GM12878 (cell line): ENCODE results near the gene USP38. TPM values are rescaled to one million over a fixed set of nuclear protein-coding genes. Genes with fewer than 3 reads are reported as not detected.

Experiments
- ATAC-seq: fragments of 200-7000 bp; cut with Tn5 transposase; 3 replicates; pipeline ENCODE4 v1.9.1; 2020; ENCODE audit warnings: mild to moderate bottlenecking, moderate library complexity
- BruUV-seq: library from RNA; stranded (reverse); fragments of 400-500 nt; replicated peaks from 2 replicates; lab custom pipeline; 2021; lab: Mats Ljungman, UMichigan
- CTCF ChIA-PET: fragments of 300-600 bp; sonication (Branson Sonifier 250); formaldehyde crosslinking; extraction: SDS; loops from one replicate; lab custom pipeline; 2021; ENCODE audit warnings: inconsistent platforms; lab: Yijun Ruan, JAX
- POLR2A ChIA-PET: fragments of 350-600 bp; formaldehyde crosslinking; extraction: SDS; loops from one replicate; lab custom pipeline; 2021; ENCODE audit warnings: inconsistent platforms; lab: Charles Lee
- RAD21 ChIA-PET: fragments of 300-600 bp; sonication (Branson Sonifier 250); formaldehyde crosslinking; loops from one replicate; lab custom pipeline; 2023; ENCODE audit warnings: antibody characterized with exemption; ENCODE audit not compliant: unreplicated experiment; lab: Charles Lee
- SMC1A ChIA-PET: fragments of 300-600 bp; sonication (Branson Sonifier 250); formaldehyde crosslinking; loops from one replicate; lab custom pipeline; 2023; ENCODE audit not compliant: unreplicated experiment, uncharacterized antibody; lab: Charles Lee
- DNase-seq: peaks from one replicate; pipeline ENCODE4 v3.0.0-alpha.2; 2011; ENCODE audit warnings: low read depth, low spot score
- FAIRE-seq: peaks from 3 replicates; lab custom pipeline; 2011; peaks lifted over from hg19 to GRCh38; lab: Jason Lieb, UNC
- H2AFZ ChIP-seq: 2 replicates; pipeline ENCODE4 v1.6.0; 2011; ENCODE audit warnings: low read depth, low read length, control low read depth; ENCODE audit not compliant: control insufficient read depth
- H3K27ac ChIP-seq: 2 replicates; pipeline ENCODE4 v1.5.1; 2011; ENCODE audit warnings: control low read depth; ENCODE audit not compliant: control insufficient read depth, insufficient read depth
- H3K27me3 ChIP-seq, 2 experiments: replicated peaks in 1 of 2; 2 replicates each; pipeline versions ENCODE4 v1.6.0 to v1.6.1; 2011; ENCODE audit warnings: low read length in 1 of 2; ENCODE audit not compliant: control insufficient read depth in 2 of 2, insufficient read depth in 2 of 2
- H3K36me3 ChIP-seq, 2 experiments: 2 replicates each; pipeline ENCODE4 v1.5.1; 2011; ENCODE audit warnings: low read length in 1 of 2; ENCODE audit not compliant: control insufficient read depth in 2 of 2, insufficient read depth in 2 of 2
- H3K4me1 ChIP-seq: 2 replicates; pipeline ENCODE4 v1.6.1; 2011; ENCODE audit warnings: mild to moderate bottlenecking, low read length, moderate library complexity, mixed read lengths; ENCODE audit not compliant: control insufficient read depth, insufficient read depth
- H3K4me2 ChIP-seq: 2 replicates; pipeline ENCODE4 v1.6.0; 2011; ENCODE audit warnings: control low read depth; ENCODE audit not compliant: control insufficient read depth, insufficient read depth
- H3K4me3 ChIP-seq: fragments of 200-600 bp; sonication (generic); 2 replicates; pipeline ENCODE4 v1.5.1; 2016
- H3K79me2 ChIP-seq: 2 replicates; pipeline ENCODE4 v1.6.0; 2011; ENCODE audit warnings: low read length; ENCODE audit not compliant: control insufficient read depth, insufficient read depth
- H3K9ac ChIP-seq: 2 replicates; pipeline ENCODE4 v1.8.0; 2011; ENCODE audit warnings: low read length, control low read depth, mixed read lengths; ENCODE audit not compliant: control insufficient read depth, insufficient read depth
- H3K9me3 ChIP-seq: replicated peaks from 3 replicates; pipeline ENCODE4 v1.5.1; 2011; ENCODE audit warnings: mild to moderate bottlenecking, low read length; ENCODE audit not compliant: control insufficient read depth, insufficient read depth
- H4K20me1 ChIP-seq: 2 replicates; pipeline ENCODE4 v1.6.0; 2011; ENCODE audit not compliant: control insufficient read depth, insufficient read depth
- ASH2L ChIP-seq: fragments of 300-600, 200-600 bp; sonication (generic); IDR thresholded peaks from 2 replicates; pipeline ENCODE4 v1.6.1; 2017; ENCODE audit warnings: low read depth, mild to moderate bottlenecking, borderline replicate concordance
- BMI1 ChIP-seq: fragments of 450-650 bp; IDR thresholded peaks from 2 replicates; pipeline ENCODE4 v1.6.1; 2016; ENCODE audit warnings: mild to moderate bottlenecking, moderate library complexity, borderline replicate concordance
- ETV6 ChIP-seq, 2 experiments: fragments of 450-650 bp in 1 of 2; IDR thresholded peaks in 1 of 2; conservative IDR thresholded peaks in 1 of 2; 2 replicates each; pipeline ENCODE4 v1.6.1; 2014; ENCODE audit warnings: antibody characterized with exemption in 1 of 2, borderline replicate concordance in 1 of 2, low read depth in 1 of 2, mild to moderate bottlenecking in 1 of 2, moderate library complexity in 1 of 2
- HDAC2 ChIP-seq: fragments of 200-600 bp; sonication (generic); IDR thresholded peaks from 2 replicates; pipeline ENCODE4 v1.6.1; 2017
- RELA ChIP-seq: fragments of 450-650 bp; IDR thresholded peaks from 2 replicates; pipeline ENCODE4 v1.8.0; 2014; ENCODE audit warnings: borderline replicate concordance; ENCODE audit not compliant: partially characterized antibody
- SIX5 ChIP-seq: IDR thresholded peaks from 2 replicates; pipeline ENCODE4 v1.6.1; 2011; ENCODE audit warnings: mild to moderate bottlenecking, low read depth, low read length, moderate library complexity; ENCODE audit not compliant: severe bottlenecking
- SMAD5 ChIP-seq: IDR thresholded peaks from 2 replicates; pipeline ENCODE4 v1.6.1; 2016; ENCODE audit warnings: antibody characterized with exemption, low read depth
- ZNF217 ChIP-seq: fragments of 450-650 bp; IDR thresholded peaks from 2 replicates; pipeline ENCODE4 v1.6.1; 2017; ENCODE audit warnings: antibody characterized with exemption, mild to moderate bottlenecking
- WGBS: methylation state at CpG from one replicate; pipeline ENCODE4 v1.1.6; 2016; ENCODE audit warnings: low lambda C conversion rate; ENCODE audit not compliant: insufficient replicate concordance, insufficient coverage; ENCODE audit errors: missing lambda C conversion rate; 5-methylcytosine and 5-hydroxymethylcytosine counted together
- in situ Hi-C: fragments of 300-500 bp; cut with MboI; formaldehyde crosslinking; loops from 9 replicates; pipeline ENCODE4 v1.14.3; 2018; ENCODE audit warnings: mixed read lengths
- intact Hi-C: fragments of 100-400 bp; cut with micrococcal nuclease; formaldehyde crosslinking; loops from one replicate; pipeline ENCODE4 v1.14.2; 2022; ENCODE audit not compliant: unreplicated experiment
- polyA plus RNA-seq, 11 experiments: library from polyadenylated mRNA; depleted of rRNA in 4 of 11; unstranded in 6 of 11; stranded (reverse) in 5 of 11; fragments of >200 nt; fragmentation: Nextera tagmentation in 4 of 11; fragmentation: Illumina TruSeq in 1 of 11; extraction: Ambion mirVana in 4 of 11; extraction: Trizol in 1 of 11; gene quantifications; 1 replicate in 1 of 11; 2 replicates in 10 of 11; pipeline versions ENCODE4 v1.2.1 to v1.2.3, GENCODE V29; 2011 to 2016; ENCODE audit warnings: inconsistent platforms in 2 of 11, missing spikeins in 2 of 11, low read depth in 1 of 11
- total RNA-seq, 4 experiments: library from RNA; depleted of rRNA in 3 of 4; stranded (reverse); fragments of >200 nt in 3 of 4; fragmentation: Illumina TruSeq in 1 of 4; extraction: Trizol in 1 of 4; gene quantifications; 2 replicates each; pipeline versions ENCODE4 v1.2.1 to v1.2.3, GENCODE V29; 2013 to 2021
- TF ChIP-seq, protein P1 (sequence below): IDR thresholded peaks from 2 replicates; pipeline ENCODE4 v1.6.1; 2012; ENCODE audit warnings: low read depth, low read length, improper control_type of control experiment
- TF ChIP-seq, protein P2 (sequence below): fragments of 450-650 bp; IDR thresholded peaks from 2 replicates; pipeline ENCODE4 v1.6.1; 2017; ENCODE audit warnings: mild to moderate bottlenecking, moderate library complexity
- TF ChIP-seq, protein P3 (sequence below): IDR thresholded peaks from 2 replicates; pipeline ENCODE4 v1.6.1; 2011; ENCODE audit warnings: low read depth, mild to moderate bottlenecking, low read length, moderate library complexity, borderline replicate concordance; ENCODE audit errors: extremely low read depth
- TF ChIP-seq, protein P4 (sequence below): fragments of 450-650 bp; IDR thresholded peaks from 2 replicates; pipeline ENCODE4 v1.6.1; 2017; ENCODE audit warnings: mild to moderate bottlenecking, moderate library complexity

USP38 gene
- total and polyA plus RNA-seq, 10 of the 15 experiments (the other 5 are each of a cell fraction or from before 2014, with no cell fraction given): 4.4 to 19.0 (median 14.7) TPM

DNA sequence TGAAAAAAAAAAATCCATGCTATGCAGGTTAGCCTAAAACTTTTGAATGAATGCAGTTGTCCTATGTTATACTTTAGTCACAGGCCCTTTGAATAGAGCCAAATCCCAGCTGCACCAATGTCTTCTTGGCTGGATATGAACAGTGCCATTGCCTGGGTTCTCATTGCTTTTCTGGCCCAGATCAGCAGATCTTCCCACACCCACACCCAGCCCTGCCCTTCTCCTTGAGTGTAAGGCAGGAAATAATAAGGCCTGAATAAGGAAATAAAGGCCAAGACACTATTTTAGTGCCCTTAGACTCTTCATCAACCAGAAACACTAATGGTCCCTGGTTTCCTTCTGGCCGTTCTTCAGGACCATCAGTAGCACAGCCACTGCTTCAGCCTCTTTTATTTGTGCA is 66.6 kb downstream of the USP38 start (continued):
- TF ChIP-seq RELA: no peak

DNA sequence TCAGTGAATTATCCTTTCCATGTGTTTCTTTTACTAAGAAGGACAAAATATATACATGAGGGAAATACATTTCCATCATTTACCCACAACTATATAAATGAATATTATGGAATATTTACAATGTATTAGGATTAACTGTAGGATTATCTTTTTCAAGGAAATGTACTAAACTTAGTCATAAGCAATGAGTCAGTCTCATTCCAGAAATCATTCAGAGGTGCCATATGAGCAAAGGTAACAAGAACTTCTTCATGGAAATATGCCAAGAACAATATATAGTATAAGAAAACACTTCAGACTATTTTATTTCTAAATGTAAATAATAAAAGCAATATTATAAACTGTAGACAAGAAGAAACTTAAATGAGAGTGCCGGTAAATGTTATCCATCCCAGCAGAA is 67.1 kb downstream of the USP38 start:
- no TSS peak for BruUV-seq
- no peaks in the 10 kb centered on the region for H3K4me1 ChIP-seq
- no peaks in the 10 kb centered on the region for H3K79me2 ChIP-seq
- CTCF ChIA-PET: no interaction called here
- H3K36me3 ChIP-seq: no peaks in the 10 kb centered on the region
- no peaks in the 10 kb centered on the region for H4K20me1 ChIP-seq
- SMC1A ChIA-PET: interaction anchor here (1.3 kb wide), 1 partner anchor 11 kb away, joined by 4 read pairs; no protein-coding TSS in a partner anchor
- H3K4me3 ChIP-seq: no peak overlapping the region
- no peak overlapping the region for H2AFZ ChIP-seq
- in situ Hi-C loops: no loop called here
- H3K27me3 ChIP-seq: no peaks in the 10 kb centered on the region
- RAD21 ChIA-PET: no interaction called here
- no peak overlapping the region for H3K4me2 ChIP-seq
- DNase-seq (no peak), ATAC-seq (no peak), FAIRE-seq (no peak)
- no peak overlapping the region for H3K9ac ChIP-seq
- intact Hi-C loops: no loop called here
- POLR2A ChIA-PET: no interaction called here
- H3K9me3 ChIP-seq: no peaks in the 10 kb centered on the region
- 100% methylated on average over 1 of the region's 1 CpG for WGBS
- no peak overlapping the region for H3K27ac ChIP-seq
- TF ChIP-seq, protein P1, sequence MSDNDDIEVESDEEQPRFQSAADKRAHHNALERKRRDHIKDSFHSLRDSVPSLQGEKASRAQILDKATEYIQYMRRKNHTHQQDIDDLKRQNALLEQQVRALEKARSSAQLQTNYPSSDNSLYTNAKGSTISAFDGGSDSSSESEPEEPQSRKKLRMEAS: no peak
- no peak for TF ChIP-seq SMAD5
- no peak for TF ChIP-seq ASH2L
- TF ChIP-seq, protein P2, sequence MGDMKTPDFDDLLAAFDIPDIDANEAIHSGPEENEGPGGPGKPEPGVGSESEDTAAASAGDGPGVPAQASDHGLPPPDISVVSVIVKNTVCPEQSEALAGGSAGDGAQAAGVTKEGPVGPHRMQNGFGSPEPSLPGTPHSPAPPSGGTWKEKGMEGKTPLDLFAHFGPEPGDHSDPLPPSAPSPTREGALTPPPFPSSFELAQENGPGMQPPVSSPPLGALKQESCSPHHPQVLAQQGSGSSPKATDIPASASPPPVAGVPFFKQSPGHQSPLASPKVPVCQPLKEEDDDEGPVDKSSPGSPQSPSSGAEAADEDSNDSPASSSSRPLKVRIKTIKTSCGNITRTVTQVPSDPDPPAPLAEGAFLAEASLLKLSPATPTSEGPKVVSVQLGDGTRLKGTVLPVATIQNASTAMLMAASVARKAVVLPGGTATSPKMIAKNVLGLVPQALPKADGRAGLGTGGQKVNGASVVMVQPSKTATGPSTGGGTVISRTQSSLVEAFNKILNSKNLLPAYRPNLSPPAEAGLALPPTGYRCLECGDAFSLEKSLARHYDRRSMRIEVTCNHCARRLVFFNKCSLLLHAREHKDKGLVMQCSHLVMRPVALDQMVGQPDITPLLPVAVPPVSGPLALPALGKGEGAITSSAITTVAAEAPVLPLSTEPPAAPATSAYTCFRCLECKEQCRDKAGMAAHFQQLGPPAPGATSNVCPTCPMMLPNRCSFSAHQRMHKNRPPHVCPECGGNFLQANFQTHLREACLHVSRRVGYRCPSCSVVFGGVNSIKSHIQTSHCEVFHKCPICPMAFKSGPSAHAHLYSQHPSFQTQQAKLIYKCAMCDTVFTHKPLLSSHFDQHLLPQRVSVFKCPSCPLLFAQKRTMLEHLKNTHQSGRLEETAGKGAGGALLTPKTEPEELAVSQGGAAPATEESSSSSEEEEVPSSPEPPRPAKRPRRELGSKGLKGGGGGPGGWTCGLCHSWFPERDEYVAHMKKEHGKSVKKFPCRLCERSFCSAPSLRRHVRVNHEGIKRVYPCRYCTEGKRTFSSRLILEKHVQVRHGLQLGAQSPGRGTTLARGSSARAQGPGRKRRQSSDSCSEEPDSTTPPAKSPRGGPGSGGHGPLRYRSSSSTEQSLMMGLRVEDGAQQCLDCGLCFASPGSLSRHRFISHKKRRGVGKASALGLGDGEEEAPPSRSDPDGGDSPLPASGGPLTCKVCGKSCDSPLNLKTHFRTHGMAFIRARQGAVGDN: no peak
- TF ChIP-seq, protein P3, sequence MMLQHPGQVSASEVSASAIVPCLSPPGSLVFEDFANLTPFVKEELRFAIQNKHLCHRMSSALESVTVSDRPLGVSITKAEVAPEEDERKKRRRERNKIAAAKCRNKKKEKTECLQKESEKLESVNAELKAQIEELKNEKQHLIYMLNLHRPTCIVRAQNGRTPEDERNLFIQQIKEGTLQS: no peak
- no peak for TF ChIP-seq ZNF217
- TF ChIP-seq SIX5: no peak
- TF ChIP-seq HDAC2: no peak
- TF ChIP-seq BMI1: no peak
- TF ChIP-seq, protein P4, sequence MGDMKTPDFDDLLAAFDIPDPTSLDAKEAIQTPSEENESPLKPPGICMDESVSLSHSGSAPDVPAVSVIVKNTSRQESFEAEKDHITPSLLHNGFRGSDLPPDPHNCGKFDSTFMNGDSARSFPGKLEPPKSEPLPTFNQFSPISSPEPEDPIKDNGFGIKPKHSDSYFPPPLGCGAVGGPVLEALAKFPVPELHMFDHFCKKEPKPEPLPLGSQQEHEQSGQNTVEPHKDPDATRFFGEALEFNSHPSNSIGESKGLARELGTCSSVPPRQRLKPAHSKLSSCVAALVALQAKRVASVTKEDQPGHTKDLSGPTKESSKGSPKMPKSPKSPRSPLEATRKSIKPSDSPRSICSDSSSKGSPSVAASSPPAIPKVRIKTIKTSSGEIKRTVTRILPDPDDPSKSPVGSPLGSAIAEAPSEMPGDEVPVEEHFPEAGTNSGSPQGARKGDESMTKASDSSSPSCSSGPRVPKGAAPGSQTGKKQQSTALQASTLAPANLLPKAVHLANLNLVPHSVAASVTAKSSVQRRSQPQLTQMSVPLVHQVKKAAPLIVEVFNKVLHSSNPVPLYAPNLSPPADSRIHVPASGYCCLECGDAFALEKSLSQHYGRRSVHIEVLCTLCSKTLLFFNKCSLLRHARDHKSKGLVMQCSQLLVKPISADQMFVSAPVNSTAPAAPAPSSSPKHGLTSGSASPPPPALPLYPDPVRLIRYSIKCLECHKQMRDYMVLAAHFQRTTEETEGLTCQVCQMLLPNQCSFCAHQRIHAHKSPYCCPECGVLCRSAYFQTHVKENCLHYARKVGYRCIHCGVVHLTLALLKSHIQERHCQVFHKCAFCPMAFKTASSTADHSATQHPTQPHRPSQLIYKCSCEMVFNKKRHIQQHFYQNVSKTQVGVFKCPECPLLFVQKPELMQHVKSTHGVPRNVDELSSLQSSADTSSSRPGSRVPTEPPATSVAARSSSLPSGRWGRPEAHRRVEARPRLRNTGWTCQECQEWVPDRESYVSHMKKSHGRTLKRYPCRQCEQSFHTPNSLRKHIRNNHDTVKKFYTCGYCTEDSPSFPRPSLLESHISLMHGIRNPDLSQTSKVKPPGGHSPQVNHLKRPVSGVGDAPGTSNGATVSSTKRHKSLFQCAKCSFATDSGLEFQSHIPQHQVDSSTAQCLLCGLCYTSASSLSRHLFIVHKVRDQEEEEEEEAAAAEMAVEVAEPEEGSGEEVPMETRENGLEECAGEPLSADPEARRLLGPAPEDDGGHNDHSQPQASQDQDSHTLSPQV: no peak
- no peak for TF ChIP-seq ETV6 (conservative IDR thresholded peaks at IDR 0.05 in 1 of 2, IDR thresholded peaks at IDR 0.05 in 1 of 2; ENCODE audit: borderline replicate concordance in 1 of 2, low read depth in 1 of 2)
